Anterior cingulate cortex (tissue), 58 donors: ENCODE measurements around the gene NUDT3.

ENCODE experiments used
- DNase-seq, 58 donors: peaks; one replicate each; lab custom pipeline; 2025; lab: John Stamatoyannopoulos, UW

The NUDT3 gene

DNA sequence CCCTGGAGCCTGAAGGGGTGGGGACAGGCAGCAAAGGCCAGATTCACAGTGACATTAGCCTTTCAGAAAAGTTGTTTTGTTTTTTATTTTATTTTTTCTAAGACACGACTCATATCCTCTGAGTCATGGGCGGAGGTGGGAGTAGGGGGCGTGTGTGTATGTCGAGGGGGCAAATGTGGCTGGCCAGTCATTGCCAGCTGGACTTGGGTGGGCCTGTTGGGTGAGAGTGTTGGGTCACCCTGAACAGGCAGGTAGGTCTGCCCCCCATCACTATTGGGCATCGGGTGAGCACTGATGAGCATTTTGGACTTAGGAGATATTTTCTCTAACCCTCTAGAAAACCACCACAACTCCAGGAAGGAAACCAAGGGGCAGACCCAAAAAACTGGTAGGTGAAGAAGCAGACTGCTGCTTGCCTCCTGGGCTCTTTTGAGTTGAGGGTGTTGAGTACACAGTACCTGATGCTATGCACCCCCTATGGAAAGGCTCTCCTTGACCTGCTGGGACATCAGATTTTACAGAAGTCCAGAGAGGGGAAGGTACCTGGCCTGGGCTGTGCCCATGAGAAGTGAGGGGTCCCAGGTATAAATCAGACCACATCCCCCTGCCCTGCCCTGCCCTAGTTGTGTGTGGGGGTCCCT, 149.2 kb downstream of the NUDT3 start:
- DNase-seq, result no peak

DNA sequence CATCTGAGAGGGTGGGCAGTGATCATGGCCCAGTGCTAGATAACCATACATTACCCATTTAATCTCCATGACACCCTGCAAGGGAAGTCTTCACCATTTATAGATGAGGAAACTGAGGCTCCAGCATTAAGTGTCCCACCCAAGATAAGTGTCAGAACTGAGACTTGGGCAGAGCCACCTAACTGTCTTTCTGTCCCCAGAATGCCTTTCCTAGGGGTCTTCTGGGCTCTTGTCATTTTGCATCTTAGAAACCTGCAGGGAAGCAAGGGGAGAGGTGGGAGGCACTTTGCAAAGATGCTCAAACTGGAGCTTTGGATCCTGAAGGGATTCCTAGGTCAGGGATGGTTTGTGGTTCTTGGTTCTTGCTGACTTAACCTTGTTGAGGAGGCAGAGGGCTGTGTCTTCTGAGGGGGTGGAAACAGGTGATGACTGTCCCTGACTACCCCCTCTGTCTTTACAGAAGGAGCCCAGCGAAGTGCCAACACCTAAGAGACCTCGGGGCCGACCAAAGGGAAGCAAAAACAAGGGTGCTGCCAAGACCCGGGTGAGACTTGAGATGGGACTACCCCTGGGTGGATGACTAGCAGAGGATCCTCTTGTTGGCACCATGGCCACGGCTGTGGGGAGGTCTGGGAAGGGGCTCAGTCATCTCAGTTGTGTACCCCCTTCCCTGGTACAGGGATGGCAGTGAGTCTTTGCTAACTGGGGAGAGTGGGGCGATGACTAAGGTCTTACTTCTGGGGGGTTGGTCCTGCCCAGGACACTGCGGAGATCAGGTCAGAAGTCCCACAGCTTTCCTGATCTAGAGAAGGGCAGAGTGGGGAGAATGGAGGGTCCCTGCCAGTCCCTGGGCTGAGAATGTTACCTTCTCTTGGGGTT, 150.0 kb downstream of the NUDT3 start:
- DNase-seq, result no peak

DNA sequence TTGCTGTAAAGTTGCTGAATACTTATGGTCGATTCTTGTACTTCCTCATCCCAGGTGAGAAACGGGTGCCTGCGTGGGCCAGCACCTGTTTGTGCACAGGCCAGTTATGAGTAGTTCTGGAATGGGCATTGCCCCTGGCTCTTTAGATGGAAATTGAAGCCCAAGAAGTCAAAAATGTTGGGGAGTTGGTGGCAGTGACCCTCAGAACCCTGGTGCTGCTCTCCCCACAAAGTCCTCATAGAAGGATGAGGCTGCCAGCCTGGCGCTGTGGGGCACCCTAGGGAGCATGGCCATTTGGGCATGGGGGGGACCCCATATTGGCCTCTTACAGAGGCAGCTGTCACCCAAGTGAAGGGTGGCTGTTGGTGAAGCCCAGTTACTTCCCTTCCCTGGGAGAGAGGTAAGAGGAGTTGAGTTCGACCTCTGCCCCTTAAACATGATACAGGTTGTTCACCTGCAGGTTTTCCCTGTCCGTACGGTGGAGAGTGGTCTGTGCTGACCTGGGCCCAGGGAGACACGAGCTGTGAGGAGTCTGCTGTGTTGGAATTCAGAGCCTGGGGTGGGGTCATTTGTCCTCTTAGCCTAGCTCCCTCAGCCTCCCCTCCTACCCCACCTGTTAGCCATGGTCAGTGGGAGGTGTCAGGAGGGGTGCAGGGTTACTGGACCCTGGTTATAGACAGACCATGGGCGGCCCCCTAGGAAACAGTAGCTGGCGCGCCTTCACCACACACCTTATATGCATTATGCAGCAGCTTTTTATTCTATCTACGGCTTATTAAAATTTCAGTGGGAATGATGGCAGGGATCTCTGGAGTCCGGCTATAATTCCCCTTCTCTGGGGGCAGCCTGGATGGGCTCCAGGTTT, 150.9 kb downstream of the NUDT3 start:
- no peak for DNase-seq

DNA sequence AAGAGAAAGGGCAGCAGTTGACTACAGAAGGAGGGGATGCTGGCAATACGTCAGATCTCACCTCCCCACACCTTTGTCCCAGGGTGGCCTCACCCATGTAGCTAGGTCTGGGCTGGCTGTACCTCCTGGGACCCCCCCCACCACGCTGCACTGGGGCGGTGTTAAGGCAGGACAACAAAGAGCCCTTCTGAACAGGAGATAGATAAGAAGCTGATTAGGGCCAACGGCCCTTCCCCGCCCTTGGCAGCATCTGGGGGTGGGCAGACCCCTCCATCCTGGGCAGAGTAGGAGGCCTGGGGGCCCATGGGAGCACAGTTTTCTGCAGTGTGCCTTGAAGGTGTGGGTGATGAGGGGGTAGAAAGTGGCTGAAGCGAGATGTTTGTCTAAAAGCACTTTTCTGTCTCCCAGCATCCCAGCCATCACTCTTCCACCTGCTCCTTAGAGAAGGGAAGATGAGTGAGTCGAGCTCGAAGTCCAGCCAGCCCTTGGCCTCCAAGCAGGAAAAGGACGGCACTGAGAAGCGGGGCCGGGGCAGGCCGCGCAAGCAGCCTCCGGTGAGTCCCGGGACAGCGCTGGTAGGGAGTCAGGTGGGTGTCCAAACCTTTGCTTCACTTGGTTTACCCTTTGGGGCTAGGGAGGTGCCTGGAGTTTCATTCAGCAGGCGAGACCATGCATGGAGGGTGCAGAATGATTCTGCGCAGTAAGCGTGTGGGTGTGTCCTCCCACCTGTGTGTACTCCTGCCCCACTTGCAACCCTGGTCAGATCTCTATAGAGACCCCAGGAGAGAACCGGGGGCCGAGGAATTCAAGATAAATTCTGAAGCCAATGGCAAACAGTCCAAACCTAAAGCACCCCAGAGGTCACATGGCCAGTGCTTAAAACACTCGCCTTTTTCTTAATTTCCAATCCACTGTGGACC, 151.9 kb downstream of the NUDT3 start:
- DNase-seq, result no peak

DNA sequence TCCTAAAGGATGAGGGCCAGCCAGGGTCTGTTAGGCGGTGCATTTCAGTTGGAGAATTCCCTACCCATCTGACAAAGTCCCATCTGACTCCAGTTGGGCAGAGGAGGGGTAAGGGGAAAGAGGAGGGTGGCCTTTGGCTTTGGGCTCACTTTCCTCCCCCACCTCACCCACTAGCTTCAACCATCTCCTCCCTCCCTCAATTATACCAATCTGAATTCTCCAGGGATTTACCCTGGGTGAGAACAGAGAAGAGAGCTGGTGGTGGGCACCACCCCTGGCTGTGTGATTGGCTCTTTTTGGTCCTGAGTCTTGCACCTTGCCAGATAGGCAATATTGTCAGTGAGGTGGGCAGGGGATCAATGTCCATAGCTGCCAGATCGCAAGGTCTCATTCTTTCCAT, 152.6 kb downstream of the NUDT3 start:
- DNase-seq, result no peak

DNA sequence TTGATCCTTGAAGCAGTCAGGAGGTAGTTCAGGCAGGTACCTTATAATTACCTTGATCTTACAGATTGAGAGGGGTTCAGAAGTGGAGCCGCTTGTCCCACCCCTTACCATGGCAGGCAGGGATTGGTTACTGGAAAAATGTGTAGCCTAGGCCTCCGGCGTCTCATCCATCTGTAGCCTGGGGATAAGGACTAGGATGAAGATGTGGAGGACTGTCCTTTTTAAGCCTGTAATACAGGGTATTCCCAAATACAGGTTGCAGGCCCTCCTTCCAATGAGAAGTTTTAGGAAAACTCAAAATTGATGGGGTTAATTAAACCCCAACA, 153.0 kb downstream of the NUDT3 start:
- DNase-seq, result no peak

DNA sequence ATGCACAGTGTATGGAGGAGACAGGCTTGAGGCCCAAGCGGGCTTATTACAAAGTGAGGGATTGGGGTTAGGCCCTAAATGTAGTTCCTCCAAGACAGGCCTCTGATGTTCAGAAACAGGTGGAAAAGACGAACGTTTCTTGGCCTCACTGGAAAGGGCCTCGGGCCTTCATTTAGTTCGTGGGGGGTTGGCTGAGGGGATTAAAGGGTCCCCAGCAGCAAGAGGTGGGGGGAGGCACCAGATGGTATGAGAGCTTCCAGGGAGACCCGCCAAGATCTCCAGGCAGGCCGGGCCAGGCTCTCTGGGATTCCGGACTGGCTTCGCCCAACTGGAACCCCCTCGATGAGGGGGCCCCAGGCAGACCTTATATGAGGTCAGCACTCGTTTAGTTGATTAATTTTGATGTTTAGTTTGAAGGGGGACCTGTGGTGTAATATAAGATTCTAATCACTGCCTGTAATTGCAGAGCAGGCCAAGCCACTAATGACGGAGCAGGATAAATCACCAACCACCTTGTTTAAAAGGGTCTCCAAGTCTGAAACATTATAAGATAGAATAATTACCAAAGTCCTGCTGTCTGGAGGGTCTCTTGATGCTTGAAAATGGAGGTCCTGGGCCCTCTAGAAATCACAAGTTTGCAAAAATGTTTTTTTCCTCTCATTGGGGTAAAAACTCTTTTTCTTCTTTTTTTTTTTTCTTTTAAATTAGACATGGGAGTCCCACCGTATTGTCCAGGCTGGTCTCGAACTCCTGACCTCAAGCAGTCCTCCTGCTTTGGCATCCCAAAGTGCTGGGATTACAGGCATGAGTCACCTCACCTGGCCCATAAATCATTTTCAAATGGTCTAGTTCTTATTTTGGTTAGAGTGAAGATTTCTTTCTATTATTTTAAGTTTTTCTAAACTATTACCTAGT, 153.6 kb downstream of the NUDT3 start:
- no peak for DNase-seq

DNA sequence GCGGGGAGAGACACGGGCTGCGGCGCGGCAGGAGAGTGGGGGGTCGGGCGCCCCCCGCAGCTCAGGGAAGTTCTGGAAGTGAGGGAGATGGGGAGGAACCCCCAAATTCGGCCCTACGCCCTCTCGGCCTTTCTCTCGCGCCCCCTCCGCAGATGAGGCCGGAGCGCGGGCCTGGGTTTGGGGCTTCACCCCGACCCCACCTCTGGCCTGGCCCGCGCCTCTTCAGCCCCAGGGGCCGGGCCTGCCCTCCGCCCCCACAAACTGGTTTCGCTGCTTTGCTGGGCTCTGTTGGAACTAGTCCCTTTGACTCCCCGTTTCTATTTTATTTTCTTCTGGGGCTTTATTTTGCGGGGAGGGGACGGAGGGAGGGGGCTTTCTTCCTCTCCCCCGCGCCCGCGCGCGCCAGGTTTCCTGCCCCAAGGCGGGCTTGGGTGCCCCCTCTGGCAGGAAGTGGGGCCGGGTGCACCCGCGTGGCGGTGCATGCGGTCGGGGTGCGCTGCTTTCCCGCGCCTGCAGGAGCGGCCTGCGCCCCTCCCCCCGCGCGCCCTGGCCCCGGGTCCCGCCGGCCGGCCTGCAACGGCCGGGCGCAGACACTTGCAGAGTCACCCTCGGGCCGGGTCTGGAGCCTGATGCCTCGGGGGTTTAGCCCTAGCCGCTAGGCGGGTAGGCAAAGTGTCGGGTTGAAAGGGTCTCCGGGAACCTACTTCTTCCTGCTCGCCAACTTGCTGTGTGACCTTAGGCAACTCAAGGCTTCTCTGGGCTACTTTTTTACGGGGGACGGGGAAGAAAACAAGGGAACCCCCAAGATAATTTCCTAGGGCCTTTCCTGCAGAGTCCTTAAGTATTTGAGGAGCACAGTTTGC, 154.5 kb downstream of the NUDT3 start:
- DNase-seq, result peak in 19 of 58 donors; percentile 15 to 46 (median 32)

DNA sequence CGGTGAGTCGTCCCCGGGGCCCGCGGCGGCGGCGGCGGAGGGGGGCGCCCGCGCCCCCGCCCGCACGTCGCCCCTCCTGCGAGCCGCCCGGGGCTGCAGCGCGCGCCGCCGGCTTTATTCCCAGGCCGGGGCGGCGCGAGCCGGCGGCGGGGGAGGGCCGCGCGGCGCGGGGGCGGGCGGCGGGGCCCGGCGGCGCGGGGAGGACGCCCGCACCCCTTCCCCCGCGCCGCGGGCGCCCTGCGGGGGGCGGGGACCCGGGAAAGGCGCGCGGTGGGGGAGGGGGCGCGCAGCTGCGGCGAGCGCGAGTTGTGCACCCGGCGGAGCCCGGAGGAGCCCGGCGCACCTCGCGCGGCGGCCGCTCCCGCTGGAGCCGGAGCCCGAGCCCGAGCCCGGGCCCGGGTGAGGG, 155.2 kb downstream of the NUDT3 start:
- DNase-seq, result peak in 5 of 58 donors; percentile 17 to 55 (median 51)

DNA sequence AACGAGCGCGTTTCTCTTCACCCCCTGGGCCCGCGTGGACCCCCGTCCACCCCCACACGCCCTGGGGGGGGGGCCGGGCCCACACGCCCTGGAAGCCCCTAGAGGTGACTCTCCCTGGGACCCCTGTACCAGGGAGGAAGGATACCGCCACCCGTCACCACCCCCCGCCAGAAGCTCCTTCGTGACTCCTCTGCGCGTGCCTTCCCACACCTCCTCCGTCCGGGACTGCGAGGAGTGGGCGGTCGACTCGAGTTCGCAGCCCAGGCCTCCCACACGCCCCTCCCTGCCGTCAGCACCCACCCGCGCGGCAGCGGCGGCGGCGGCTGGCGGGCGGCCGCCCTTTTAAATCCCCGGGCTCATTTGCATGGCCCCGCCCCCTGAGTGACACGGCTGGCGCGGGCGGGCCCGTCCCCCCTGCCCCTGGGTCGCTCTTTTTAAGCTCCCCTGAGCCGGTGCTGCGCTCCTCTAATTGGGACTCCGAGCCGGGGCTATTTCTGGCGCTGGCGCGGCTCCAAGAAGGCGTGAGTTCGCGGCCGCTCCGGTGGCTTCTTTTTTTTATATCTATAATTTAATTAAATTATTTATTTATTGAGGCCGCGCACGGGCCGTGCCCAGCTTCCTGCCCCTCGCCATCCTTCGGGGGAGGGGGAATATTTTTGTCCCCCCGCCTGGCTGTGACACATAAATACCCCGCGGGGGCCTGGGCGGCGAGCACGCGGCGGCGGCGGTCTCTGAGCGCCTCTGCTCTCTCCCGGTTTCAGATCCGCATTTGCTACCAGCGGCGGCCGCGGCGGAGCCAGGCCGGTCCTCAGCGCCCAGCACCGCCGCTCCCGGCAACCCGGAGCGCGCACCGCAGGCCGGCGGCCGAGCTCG, 155.8 kb downstream of the NUDT3 start, which contains the start of gene HMGA1:
TSS of gene HMGA1 (plus strand) at position 431 of the 873 bp plus-strand sequence. CDS start 3,908 bp downstream, outside the sequence.
- peak in 54 of 58 donors; percentile 38 to 93 (median 74) for DNase-seq

DNA sequence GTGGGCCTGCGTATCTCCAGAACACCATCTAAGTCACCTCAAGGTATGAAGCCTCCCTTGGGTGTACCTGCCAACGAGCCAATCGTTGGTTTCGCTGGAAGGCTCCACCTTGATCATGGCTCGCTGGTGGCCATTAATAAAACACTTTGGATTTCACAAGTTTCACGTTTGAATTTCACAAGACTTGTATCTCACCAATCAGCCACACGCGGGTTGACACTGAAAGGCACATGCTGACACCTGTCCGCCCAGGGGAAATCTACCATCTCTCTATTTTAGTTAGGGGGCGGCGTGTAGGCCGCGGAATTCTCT, 156.4 kb downstream of the NUDT3 start:
- DNase-seq, result peak in 1 of 58 donors; percentile 8

DNA sequence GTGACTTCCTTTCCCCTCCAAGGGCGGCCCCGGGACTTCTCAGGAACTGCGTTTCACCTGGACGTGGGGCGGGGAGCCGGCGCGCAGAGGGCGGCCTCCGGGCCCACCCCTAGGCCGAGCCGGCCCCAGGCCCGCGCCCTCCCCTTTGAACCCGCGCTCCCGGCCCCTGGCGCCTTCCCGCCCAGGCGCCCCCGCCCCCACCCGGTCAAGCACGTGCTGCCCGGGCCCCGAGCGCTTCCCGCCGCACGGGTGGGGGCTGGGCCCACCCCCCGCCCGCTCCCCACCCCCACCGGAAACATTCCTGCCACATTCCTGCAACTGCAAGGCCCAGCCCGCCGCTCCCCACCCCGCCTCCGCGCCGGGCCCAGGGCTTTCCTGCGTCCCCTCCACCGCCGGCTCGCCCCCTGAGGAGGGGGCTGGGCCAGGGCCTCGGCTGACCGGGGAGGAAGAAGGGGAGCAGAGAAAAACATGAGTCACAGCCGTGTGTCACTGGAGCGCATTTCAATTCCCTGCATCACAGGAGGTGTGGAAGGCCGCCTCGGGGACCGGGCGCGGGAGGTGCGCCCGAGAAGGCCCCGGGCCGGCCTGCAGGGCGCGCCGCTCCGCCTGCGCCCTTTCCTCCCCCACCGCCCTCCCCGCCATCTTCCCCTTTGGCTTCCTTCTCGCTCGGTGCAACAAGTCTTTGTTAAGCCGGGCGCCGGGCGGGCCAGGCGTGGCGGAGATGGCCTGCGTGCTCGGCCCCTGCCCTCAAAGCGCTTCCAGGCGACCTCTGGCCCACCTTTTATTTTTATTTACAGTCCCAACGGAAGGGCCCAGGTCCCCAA, 156.9 kb downstream of the NUDT3 start:
- DNase-seq, result peak in 1 of 58 donors; percentile 20

DNA sequence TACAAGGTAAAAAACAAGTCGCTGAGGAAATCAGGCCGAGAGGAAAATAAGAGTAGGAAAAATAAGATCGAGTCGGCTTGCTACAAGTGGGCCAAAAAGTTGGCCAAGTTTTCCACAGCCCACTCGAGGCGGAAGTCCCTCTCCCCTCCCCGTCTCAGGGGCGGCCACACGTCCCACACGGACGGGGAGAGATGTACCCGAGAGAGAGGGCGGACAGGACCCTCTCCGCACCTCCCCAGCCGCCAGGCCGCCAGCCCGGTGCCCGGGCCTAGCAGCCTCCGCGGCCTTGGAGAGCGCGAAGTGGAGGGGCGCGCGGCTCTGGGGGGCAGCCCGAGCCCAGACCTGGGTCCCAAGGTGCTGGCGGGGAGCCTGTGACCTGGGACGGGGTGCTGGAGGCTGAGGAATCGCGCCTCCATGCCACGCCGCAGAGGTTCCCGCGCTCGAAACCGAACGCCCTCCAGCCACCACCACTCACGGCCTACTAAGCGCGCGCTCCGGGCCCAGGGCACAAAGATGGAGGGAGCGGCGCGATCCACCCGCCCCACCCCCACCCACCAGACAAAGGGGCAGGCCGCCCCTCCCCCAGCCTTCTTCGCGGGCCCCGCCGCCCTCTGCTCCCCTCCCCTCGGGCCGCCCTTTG, 157.7 kb downstream of the NUDT3 start:
- DNase-seq, result no peak

DNA sequence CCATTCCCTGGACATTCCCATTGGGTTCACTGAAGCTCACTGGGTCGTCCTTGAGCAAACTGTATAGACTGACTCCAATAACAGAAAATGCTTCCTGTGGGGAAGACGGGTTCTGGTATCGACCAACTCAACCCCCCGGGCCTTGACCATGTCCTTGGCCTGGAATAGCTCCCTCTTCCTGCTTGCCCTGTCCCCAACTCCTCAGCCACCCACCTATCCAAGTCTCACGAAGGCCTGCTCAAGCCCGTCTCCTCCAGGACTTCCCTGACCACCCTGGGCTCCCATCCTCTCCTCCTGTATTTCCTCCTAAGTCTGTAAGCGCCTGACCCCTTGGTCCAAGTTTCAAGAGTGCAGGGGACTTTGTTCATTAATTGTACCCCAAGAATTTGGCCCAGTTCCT, 158.6 kb downstream of the NUDT3 start:
- no peak for DNase-seq

DNA sequence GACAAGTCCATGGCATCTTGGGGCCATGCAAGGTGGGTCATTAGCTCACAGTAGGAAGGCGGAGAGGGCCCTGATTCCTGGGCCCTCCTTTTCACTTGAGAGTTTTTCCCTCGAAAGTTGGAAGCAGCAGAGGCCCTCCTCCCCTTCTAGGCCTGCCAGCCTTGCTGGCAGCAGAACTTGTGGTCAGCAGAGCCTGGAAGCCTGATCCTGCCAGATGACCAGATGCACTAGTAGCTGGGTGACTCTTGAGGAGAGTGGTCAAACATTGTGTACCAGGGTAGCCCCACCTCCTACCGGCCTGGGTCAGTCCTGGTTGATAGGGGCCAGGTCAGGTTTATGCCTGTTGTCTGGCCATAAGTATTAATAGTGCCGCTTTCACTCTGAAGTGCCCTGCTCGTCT, 159.6 kb downstream of the NUDT3 start:
- DNase-seq, result peak in 5 of 58 donors; percentile 15 to 31 (median 26)
